Endothelial cell of umbilical vein (primary cell): Measurements from ENCODE around the gene AKT1. TPM values are rescaled to one million over a fixed set of nuclear protein-coding genes. Genes with fewer than 3 reads are reported as not detected.

Experiments used
- BruUV-seq: library from RNA; stranded (reverse); fragments of 400-500 nt; replicated peaks from 2 replicates; lab custom pipeline; 2021; lab: Mats Ljungman, UMichigan
- CTCF ChIA-PET: fragments of 300-600, 350-600 bp; sonication (Branson Sonifier 250); formaldehyde crosslinking; loops from one replicate; lab custom pipeline; 2021; ENCODE audit warnings: antibody characterized with exemption, inconsistent platforms; lab: Charles Lee
- POLR2A ChIA-PET: fragments of 300-600, 350-600 bp; sonication (Branson Sonifier 250); formaldehyde crosslinking; loops from one replicate; lab custom pipeline; 2021; ENCODE audit warnings: antibody characterized with exemption, inconsistent platforms; lab: Charles Lee
- DNase-seq: peaks from one replicate; pipeline ENCODE4 v3.0.0-alpha.2; 2011; ENCODE audit warnings: low read depth, low spot score
- FAIRE-seq: peaks from 2 replicates; lab custom pipeline; 2011; peaks lifted over from hg19 to GRCh38; lab: Jason Lieb, UNC
- H2AFZ ChIP-seq: 2 replicates; pipeline ENCODE4 v1.6.0; 2012; ENCODE audit warnings: low read depth, low read length, control low read depth, inconsistent platforms
- H3K27ac ChIP-seq: 2 replicates; pipeline ENCODE4 v1.5.1; 2011; ENCODE audit warnings: low read depth, mild to moderate bottlenecking, control low read depth, low read length, moderate library complexity; ENCODE audit not compliant: insufficient read depth
- H3K27me3 ChIP-seq, 2 experiments: 2 replicates each; pipeline versions ENCODE4 v1.6.0 to v1.6.1; 2011; ENCODE audit warnings: low read length in 2 of 2, mixed read lengths in 1 of 2; ENCODE audit not compliant: control insufficient read depth in 2 of 2, insufficient read depth in 2 of 2
- H3K36me3 ChIP-seq, 2 experiments: 2 replicates in 1 of 2; 3 replicates in 1 of 2; pipeline ENCODE4 v1.5.1; 2011; ENCODE audit warnings: low read length in 2 of 2, mild to moderate bottlenecking in 1 of 2, moderate library complexity in 1 of 2; ENCODE audit not compliant: control insufficient read depth in 2 of 2, insufficient read depth in 2 of 2; ENCODE audit errors: extremely low read depth in 1 of 2
- H3K4me1 ChIP-seq: 3 replicates; pipeline ENCODE4 v1.5.1; 2011; ENCODE audit warnings: mild to moderate bottlenecking, low read length; ENCODE audit not compliant: control insufficient read depth, insufficient read depth; ENCODE audit errors: extremely low read depth
- H3K4me2 ChIP-seq: 2 replicates; pipeline ENCODE4 v1.6.1; 2011; ENCODE audit warnings: low read length, control low read depth, mixed read lengths; ENCODE audit not compliant: insufficient read depth
- H3K4me3 ChIP-seq, 3 experiments: fragments of 200-600 bp in 1 of 3; sonication (generic), shearing (Covaris generic) in 1 of 3; replicated peaks in 1 of 3; 2 replicates each; pipeline ENCODE4 v1.5.1; 2011 to 2016; ENCODE audit warnings: control low read depth in 3 of 3, low read length in 3 of 3, mild to moderate bottlenecking in 2 of 3, inconsistent platforms in 1 of 3, low read depth in 1 of 3, moderate library complexity in 1 of 3; ENCODE audit not compliant: insufficient read depth in 1 of 3
- H3K79me2 ChIP-seq: 2 replicates; pipeline ENCODE4 v1.6.0; 2012; ENCODE audit warnings: low read length, inconsistent platforms; ENCODE audit not compliant: control insufficient read depth, insufficient read depth
- H3K9ac ChIP-seq: replicated peaks from 2 replicates; pipeline ENCODE3; 2011; ENCODE audit warnings: low read length, control low read depth; ENCODE audit not compliant: insufficient read depth; ENCODE audit errors: extremely low read depth
- H3K9me1 ChIP-seq: replicated peaks from 3 replicates; pipeline ENCODE4 v1.6.0; 2011; ENCODE audit warnings: mild to moderate bottlenecking, low read length; ENCODE audit not compliant: control insufficient read depth, insufficient read depth; ENCODE audit errors: extremely low read depth
- H3K9me3 ChIP-seq: replicated peaks from 2 replicates; pipeline ENCODE4 v1.5.1; 2012; ENCODE audit warnings: low read length, inconsistent platforms; ENCODE audit not compliant: control insufficient read depth, insufficient read depth
- H4K20me1 ChIP-seq: replicated peaks from 2 replicates; pipeline ENCODE3; 2011; ENCODE audit warnings: mild to moderate bottlenecking, low read length; ENCODE audit not compliant: control insufficient read depth, insufficient read depth; ENCODE audit errors: extremely low read depth
- EZH2 ChIP-seq: IDR thresholded peaks from 2 replicates; pipeline ENCODE4 v1.6.1; 2012; ENCODE audit warnings: borderline replicate concordance, low read depth, mild to moderate bottlenecking, moderate library complexity, low read length, inconsistent platforms; ENCODE audit not compliant: severe bottlenecking
- FOS ChIP-seq: IDR thresholded peaks from 2 replicates; pipeline ENCODE4 v1.6.1; 2011; ENCODE audit warnings: mild to moderate bottlenecking, low read length, moderate library complexity, borderline replicate concordance; ENCODE audit not compliant: insufficient read depth
- GATA2 ChIP-seq: IDR thresholded peaks from 2 replicates; pipeline ENCODE4 v1.7.0; 2011; ENCODE audit warnings: low read depth, mild to moderate bottlenecking, moderate library complexity, mixed read lengths, low read length; ENCODE audit not compliant: insufficient read length, insufficient read depth
- JUN ChIP-seq: IDR thresholded peaks from 2 replicates; pipeline ENCODE4 v1.6.1; 2011; ENCODE audit warnings: borderline replicate concordance, low read depth; ENCODE audit not compliant: insufficient read length, insufficient read depth
- MAX ChIP-seq: IDR thresholded peaks from 2 replicates; pipeline ENCODE4 v1.6.1; 2011; ENCODE audit not compliant: insufficient read depth, insufficient read length
- MYC ChIP-seq: IDR thresholded peaks from one replicate; pipeline ENCODE4 v1.6.1; 2011; ENCODE audit warnings: mild to moderate bottlenecking, low read depth, low read length
- POLR2A ChIP-seq: IDR thresholded peaks from 2 replicates; pipeline ENCODE4 v1.6.1; 2012; ENCODE audit warnings: low read depth, mild to moderate bottlenecking, control low read depth, low read length
- POLR2AphosphoS5 ChIP-seq: IDR thresholded peaks from 2 replicates; pipeline ENCODE4 v1.6.1; 2012; ENCODE audit warnings: low read depth, mild to moderate bottlenecking, control low read depth, low read length, moderate library complexity; ENCODE audit not compliant: insufficient read depth
- dilution Hi-C: fragments of 300-500 bp; cut with MboI; formaldehyde crosslinking; loops from one replicate; pipeline ENCODE4 v1.15.0; 2019; ENCODE audit warnings: low sequenced_read_pairs; ENCODE audit not compliant: extremely low pct_ligation_motif_present
- intact Hi-C: fragments of 100-400 bp; cut with micrococcal nuclease; formaldehyde crosslinking; loops from one replicate; pipeline ENCODE4 v1.10.0; 2022
- polyA plus RNA-seq, 4 experiments: library from polyadenylated mRNA; depleted of rRNA in 3 of 4; stranded (reverse) in 3 of 4; unstranded in 1 of 4; fragments of >200 nt; gene quantifications; 2 replicates each; pipeline versions ENCODE4 v1.2.1 to v1.2.3, GENCODE V29; 2011 to 2012; ENCODE audit warnings: missing spikeins in 1 of 4
- total RNA-seq: library from RNA; stranded (reverse); gene quantifications from 2 replicates; pipeline ENCODE4 v1.2.3, GENCODE V29; 2021
- TF ChIP-seq, protein P1 (sequence below), 2 donors: IDR thresholded peaks; 1 replicate in 1 of 2; 2 replicates in 1 of 2; pipeline ENCODE4 v1.5.1; 2011; ENCODE audit warnings: low read length in 2 of 2, mild to moderate bottlenecking in 2 of 2, moderate library complexity in 2 of 2, control low read depth in 1 of 2, inconsistent platforms in 1 of 2, low read depth in 1 of 2; ENCODE audit not compliant: insufficient read depth in 1 of 2; ENCODE audit errors: extremely low read depth in 1 of 2

Gene AKT1
- total and polyA plus RNA-seq, 2 donors (not counting 3 experiments of a cell fraction or from before 2014, with no cell fraction given), result 177 to 191 TPM

DNA sequence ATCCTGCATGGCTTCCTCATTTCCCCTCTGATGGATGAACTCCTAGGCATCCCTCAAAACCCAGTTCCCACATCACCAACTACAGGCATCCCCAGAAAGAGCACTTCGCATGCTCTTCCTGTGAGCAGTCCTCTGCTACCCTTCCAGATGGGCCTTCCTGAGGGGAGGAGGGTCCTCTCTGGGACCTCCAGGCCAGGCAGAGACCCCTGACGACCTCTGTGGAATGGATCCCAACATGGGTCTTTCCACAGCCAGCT lies 1.9 kb downstream of the AKT1 start:
- DNase-seq (no peak), FAIRE-seq (no peak)
- peak overlapping the region; percentile 44 for H3K4me2 ChIP-seq
- peaks cover 10% of the 10 kb centered on the region for H3K4me1 ChIP-seq
- no peak overlapping the region for H3K4me3 ChIP-seq
- H4K20me1 ChIP-seq, result no peaks in the 10 kb centered on the region
- POLR2A ChIA-PET, result no interaction called here
- peaks cover 2 to 18% of the 10 kb centered on the region in 2 experiments for H3K36me3 ChIP-seq
- no TSS peak for BruUV-seq
- intact Hi-C loops, result no loop called here
- H3K9ac ChIP-seq, result no peak overlapping the region
- H3K9me3 ChIP-seq, result no peaks in the 10 kb centered on the region
- CTCF ChIA-PET, result interaction anchor here (3.0 kb wide), 1 partner anchor 25 kb away, joined by 14 read pairs; no protein-coding TSS in a partner anchor
- no peak overlapping the region for H2AFZ ChIP-seq
- no peak overlapping the region for H3K27ac ChIP-seq
- dilution Hi-C loops, result no loop called here
- no peaks in the 10 kb centered on the region for H3K27me3 ChIP-seq
- H3K9me1 ChIP-seq, result no peaks in the 10 kb centered on the region
- TF ChIP-seq JUN, result no peak
- no peak for TF ChIP-seq GATA2
- TF ChIP-seq, protein P1, sequence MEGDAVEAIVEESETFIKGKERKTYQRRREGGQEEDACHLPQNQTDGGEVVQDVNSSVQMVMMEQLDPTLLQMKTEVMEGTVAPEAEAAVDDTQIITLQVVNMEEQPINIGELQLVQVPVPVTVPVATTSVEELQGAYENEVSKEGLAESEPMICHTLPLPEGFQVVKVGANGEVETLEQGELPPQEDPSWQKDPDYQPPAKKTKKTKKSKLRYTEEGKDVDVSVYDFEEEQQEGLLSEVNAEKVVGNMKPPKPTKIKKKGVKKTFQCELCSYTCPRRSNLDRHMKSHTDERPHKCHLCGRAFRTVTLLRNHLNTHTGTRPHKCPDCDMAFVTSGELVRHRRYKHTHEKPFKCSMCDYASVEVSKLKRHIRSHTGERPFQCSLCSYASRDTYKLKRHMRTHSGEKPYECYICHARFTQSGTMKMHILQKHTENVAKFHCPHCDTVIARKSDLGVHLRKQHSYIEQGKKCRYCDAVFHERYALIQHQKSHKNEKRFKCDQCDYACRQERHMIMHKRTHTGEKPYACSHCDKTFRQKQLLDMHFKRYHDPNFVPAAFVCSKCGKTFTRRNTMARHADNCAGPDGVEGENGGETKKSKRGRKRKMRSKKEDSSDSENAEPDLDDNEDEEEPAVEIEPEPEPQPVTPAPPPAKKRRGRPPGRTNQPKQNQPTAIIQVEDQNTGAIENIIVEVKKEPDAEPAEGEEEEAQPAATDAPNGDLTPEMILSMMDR (IDR thresholded peaks at IDR 0.05; ENCODE audit: extremely low read depth in 1 of 2, insufficient read depth in 1 of 2, low read depth in 1 of 2, low read length in 2 of 2), result no peak
- TF ChIP-seq POLR2AphosphoS5, result no peak
- no peak for TF ChIP-seq EZH2
- TF ChIP-seq MYC, result no peak
- TF ChIP-seq FOS, result no peak
- no peak for TF ChIP-seq POLR2A
- TF ChIP-seq MAX, result no peak
- peaks cover 56% of the 10 kb centered on the region for H3K79me2 ChIP-seq
